Measurements from ENCODE around the gene RECQL5. TPM values are rescaled to one million over a fixed set of nuclear protein-coding genes. Genes with fewer than 3 reads are reported as not detected.

The RECQL5 gene
- total and polyA plus RNA-seq, 7 donors, result 5.1 to 30.1 (median 11.1) TPM

DNA sequence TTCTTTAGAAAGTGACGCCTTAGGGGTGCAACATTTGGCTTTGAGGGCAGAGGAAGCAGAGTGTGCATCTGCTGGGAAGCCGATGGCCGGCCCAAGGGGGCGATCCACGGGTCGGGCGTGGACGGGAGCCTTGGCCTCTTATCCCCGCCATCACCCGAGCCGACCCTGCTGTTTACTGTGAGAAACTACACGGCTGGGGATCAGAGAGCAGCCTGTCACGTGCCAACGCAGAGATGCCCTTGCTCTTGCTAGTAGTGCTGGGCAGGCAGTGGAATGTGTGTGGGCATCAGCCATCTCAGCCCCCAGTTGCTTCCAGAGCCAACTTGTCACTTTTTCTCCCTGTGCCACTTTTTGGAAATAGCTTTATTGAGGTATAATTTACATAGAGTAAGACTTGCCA, 27.6 kb upstream of the RECQL5 start:
- peaks cover 0 to 82% (median 72%) of the 10 kb centered on the region in 4 donors for H3K4me1 ChIP-seq
- H3K4me3 ChIP-seq, result no peak overlapping the region
- intact Hi-C loops (cut with DNase I), result no loop called here
- no peaks in the 10 kb centered on the region for H3K9me3 ChIP-seq
- TF ChIP-seq POLR2A (IDR thresholded peaks at IDR 0.05), result no peak
- TF ChIP-seq POLR2AphosphoS5 (IDR thresholded peaks at IDR 0.05), result peak in 1 of 4 donors; percentile 2
- peak; percentile 69 for DNase-seq
- H3K27me3 ChIP-seq, result no peaks in the 10 kb centered on the region
- H3K36me3 ChIP-seq, result peaks cover 0 to 4% (median 0%) of the 10 kb centered on the region in 4 donors
- peak overlapping the region; percentile 80 to 90 (median 86) for H3K27ac ChIP-seq
- 67 to 79% methylated on average over 14 of the region's 14 CpGs for WGBS, 2 donors

DNA sequence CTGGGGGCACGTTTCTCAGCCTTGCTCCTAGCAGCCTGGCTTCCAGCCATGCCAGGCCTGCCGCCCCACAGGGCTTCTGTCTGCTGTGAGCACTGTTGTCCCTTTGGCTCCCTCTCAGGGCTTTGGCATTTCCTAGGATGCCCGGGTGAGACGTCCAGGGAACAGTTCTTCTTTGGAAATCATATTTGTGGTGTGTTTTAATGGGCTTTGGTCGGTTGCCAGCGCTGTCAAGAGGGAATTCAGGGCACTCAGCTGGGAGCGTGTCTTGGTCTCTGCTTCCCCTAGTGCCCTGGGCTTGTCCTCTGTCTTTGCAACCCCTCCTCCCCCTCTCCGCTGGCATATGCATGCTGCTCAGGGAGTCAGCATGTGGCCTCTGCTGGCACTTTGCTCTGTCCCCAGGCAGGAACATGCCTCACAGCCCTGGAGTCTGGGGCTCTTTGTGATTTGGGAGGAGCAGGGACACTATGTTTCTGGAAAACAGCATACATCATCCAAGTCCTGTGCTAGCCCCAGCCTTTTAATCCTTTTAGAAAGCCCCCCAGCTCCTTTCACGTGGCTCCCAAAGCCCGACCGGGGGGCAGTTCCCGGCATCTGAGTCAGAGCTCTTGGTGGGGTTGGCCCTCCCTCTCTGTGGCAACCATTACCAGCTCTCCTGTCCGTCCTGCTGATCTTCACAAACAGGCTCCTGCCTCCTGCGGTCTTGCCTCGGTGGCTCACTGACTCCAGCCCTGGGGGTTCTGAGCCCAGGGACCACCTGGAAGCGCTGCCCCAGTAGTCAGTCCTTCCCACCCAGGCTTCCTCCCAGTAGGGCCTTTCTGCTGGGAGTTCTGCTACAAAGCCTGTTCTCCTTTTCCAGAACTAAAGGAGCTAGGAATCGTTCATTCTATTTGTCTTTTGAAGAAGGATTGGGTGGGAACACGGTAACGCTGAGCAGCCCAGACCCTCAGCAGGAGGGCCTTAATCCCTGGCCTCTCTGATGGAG, 26.8 kb upstream of the RECQL5 start:
- Histone ChIP-seq H3K4me1 (peaks cover 0 to 80% (median 68%) of the 10 kb centered on the region in 4 donors), H3K36me3 (peaks cover 0 to 4% (median 0%) of the 10 kb centered on the region in 4 donors), H3K27ac (peak overlapping the region; percentile 80 to 90 (median 86)), H3K27me3 (no peaks in the 10 kb centered on the region), H3K9me3 (no peaks in the 10 kb centered on the region), H3K4me3 (peak overlapping the region in 1 of 4 donors; percentile 6)
- intact Hi-C loops (cut with DNase I), result no loop called here
- WGBS, 2 donors, result 70 to 72% methylated on average over 19 of the region's 19 CpGs
- DNase-seq, result peak; percentile 96
- TF ChIP-seq, protein P1, sequence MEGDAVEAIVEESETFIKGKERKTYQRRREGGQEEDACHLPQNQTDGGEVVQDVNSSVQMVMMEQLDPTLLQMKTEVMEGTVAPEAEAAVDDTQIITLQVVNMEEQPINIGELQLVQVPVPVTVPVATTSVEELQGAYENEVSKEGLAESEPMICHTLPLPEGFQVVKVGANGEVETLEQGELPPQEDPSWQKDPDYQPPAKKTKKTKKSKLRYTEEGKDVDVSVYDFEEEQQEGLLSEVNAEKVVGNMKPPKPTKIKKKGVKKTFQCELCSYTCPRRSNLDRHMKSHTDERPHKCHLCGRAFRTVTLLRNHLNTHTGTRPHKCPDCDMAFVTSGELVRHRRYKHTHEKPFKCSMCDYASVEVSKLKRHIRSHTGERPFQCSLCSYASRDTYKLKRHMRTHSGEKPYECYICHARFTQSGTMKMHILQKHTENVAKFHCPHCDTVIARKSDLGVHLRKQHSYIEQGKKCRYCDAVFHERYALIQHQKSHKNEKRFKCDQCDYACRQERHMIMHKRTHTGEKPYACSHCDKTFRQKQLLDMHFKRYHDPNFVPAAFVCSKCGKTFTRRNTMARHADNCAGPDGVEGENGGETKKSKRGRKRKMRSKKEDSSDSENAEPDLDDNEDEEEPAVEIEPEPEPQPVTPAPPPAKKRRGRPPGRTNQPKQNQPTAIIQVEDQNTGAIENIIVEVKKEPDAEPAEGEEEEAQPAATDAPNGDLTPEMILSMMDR (IDR thresholded peaks at IDR 0.05), result no peak
- TF ChIP-seq POLR2AphosphoS5 (IDR thresholded peaks at IDR 0.05), result peak; percentile 38 to 75 (median 68)
- peak; percentile 7 to 88 (median 46) for TF ChIP-seq EP300 (IDR thresholded peaks at IDR 0.05)

DNA sequence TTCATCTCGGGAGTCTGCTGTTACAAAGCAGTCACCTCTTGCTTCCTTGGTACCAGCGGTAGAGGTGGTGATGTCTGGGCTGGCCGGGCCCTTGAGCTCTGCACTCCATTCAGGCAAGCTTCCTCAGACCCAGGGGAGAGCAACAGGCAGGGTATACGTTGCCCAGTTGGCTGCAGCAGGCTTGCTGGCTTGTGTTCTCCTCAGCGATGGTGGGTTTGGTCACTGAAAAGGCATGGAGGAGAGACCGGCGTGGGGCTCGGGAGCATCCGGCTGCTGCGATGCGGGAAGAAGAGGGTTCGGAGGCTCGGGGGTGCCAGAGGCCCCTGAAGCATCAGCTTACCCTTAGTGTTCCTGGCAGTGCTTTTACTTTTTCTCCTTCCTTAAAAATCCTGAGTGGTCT, 26.0 kb upstream of the RECQL5 start:
- 89 to 91% methylated on average over 13 of the region's 13 CpGs for WGBS, 2 donors
- peak; percentile 62 for DNase-seq
- Histone ChIP-seq H3K27me3 (no peaks in the 10 kb centered on the region), H3K4me3 (peak overlapping the region in 1 of 4 donors; percentile 6), H3K9me3 (no peaks in the 10 kb centered on the region), H3K27ac (peak overlapping the region; percentile 80 to 90 (median 86)), H3K36me3 (peaks cover 0 to 4% (median 0%) of the 10 kb centered on the region in 4 donors), H3K4me1 (peaks cover 0 to 78% (median 68%) of the 10 kb centered on the region in 4 donors)
- intact Hi-C loops (cut with DNase I), result no loop called here
- TF ChIP-seq EP300 (IDR thresholded peaks at IDR 0.05), result no peak

DNA sequence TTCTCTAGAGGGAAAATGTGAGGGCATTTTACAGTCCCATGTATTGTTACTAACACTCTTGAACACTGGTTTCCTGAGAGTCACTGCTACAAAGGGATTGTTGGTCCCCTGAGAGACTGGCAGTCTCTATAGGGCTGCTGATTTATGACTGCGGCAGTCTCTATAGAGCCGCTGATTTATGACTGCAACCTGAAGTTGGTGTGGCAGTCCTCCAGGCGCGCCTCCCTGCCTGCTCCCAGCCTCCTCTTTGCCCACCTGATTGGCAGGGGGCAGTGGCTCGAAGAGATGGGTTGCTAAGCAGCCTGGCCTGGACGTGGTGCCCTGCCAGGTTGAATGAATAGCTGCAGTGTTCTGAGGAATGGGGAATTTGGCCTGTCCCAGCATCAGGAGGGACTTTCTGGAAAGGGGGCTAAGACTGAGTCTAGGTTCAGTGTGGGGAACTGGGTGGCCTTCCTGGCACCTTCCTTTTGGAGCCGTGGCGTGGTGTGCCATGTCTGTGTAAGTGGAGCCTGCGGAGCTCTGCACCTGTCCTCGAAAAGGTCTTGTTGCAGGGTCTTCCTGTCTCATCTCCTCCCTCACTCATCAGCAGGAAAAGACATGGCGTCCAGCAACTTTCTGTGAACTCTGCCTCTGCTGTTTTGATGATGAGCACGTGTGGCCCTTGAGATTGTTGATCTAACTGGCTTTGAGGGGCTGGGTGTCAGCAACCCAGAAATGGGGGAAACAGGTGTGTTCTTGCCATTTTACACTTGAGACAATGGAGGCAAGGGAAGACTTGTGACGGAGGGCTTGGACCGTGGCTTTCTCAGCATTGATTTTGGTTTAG, 25.1 kb upstream of the RECQL5 start:
- H3K27ac ChIP-seq, result peak overlapping the region; percentile 80 to 90 (median 86)
- peaks cover 0 to 73% (median 62%) of the 10 kb centered on the region in 4 donors for H3K4me1 ChIP-seq
- no peaks in the 10 kb centered on the region for H3K36me3 ChIP-seq
- no peaks in the 10 kb centered on the region for H3K9me3 ChIP-seq
- no peaks in the 10 kb centered on the region for H3K27me3 ChIP-seq
- 49 to 73% methylated on average over 14 of the region's 14 CpGs for WGBS, 2 donors
- intact Hi-C loops (cut with DNase I), result no loop called here
- DNase-seq, result peak; percentile 69
- TF ChIP-seq POLR2AphosphoS5 (IDR thresholded peaks at IDR 0.05) (peak in 1 of 4 donors; percentile 19), EP300 (IDR thresholded peaks at IDR 0.05) (no peak), POLR2A (IDR thresholded peaks at IDR 0.05) (no peak)
- TF ChIP-seq, protein P1 (IDR thresholded peaks at IDR 0.05), result no peak
- H3K4me3 ChIP-seq, result no peak overlapping the region

DNA sequence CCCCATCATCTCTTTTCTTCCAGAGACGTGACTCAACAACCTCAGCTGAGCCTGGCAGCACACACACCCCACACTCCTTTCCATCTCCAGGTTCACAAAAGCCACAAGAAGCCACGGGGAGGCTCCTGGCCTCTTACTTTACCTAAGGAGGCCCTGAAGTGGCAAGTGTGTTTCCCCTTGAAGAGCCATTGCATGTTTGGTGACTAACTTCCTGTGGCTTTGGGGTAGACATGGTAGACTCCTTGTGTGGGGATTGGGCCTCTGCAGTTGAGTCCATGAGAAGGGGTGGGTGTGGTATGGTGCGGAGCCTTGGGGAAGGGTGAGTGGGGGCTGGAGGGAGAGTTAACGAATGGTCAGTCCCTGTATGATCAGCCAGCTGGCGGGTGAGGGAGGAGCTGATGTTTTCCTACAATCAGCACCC, 24.4 kb upstream of the RECQL5 start:
- Histone ChIP-seq H3K27me3 (no peaks in the 10 kb centered on the region), H3K9me3 (no peaks in the 10 kb centered on the region), H3K27ac (peak overlapping the region; percentile 80 to 90 (median 86)), H3K36me3 (no peaks in the 10 kb centered on the region), H3K4me3 (no peak overlapping the region), H3K4me1 (peaks cover 0 to 78% (median 62%) of the 10 kb centered on the region in 4 donors)
- no peak for TF ChIP-seq EP300 (IDR thresholded peaks at IDR 0.05)
- intact Hi-C loops (cut with DNase I), result no loop called here
- peak; percentile 48 for DNase-seq
- 55 to 57% methylated on average over 5 of the region's 5 CpGs for WGBS, 2 donors

All from sigmoid colon (tissue), 7 donors.